Measurements from ENCODE around the gene ZNF354C. TPM values are rescaled to one million over a fixed set of nuclear protein-coding genes. Genes with fewer than 3 reads are reported as not detected.

Gene ZNF354C
- total RNA-seq, 1 experiment from 2014 or later: 0.07 TPM

GRCh38 chr5:179124273-179124852 lies 64.2 kb downstream of the ZNF354C start:
- no peaks in the 10 kb centered on the region for H3K79me2 ChIP-seq (ENCODE audit: insufficient read depth, low read length)
- H3K27me3 ChIP-seq (ENCODE audit: insufficient read depth, low read length): no peaks in the 10 kb centered on the region
- H3K9me2 ChIP-seq (ENCODE audit: insufficient read depth): no peaks in the 10 kb centered on the region
- no peak overlapping the region for H2AFZ ChIP-seq (ENCODE audit: low read depth, low read length, poor library complexity, severe bottlenecking)
- no peak overlapping the region for H3K9ac ChIP-seq (ENCODE audit: low read length)
- intact Hi-C loops (cut with micrococcal nuclease): no loop called here
- no peak for ATAC-seq
- no peak overlapping the region for H3K4me2 ChIP-seq (ENCODE audit: low read length)
- no peak for DNase-seq (ENCODE audit: low read depth, low spot score)
- CTCF ChIA-PET: no interaction called here
- H3K4me3 ChIP-seq (replicated peaks in 1 of 2; ENCODE audit: low read depth in 1 of 2, low read length in 2 of 2): no peak overlapping the region
- RAD21 ChIA-PET (ENCODE audit: low non-redundant PET in 1 of 2, low total read pairs in 2 of 2, uncharacterized antibody in 2 of 2, unreplicated experiment in 2 of 2): no interaction called here
- H3K27ac ChIP-seq (ENCODE audit: low read depth, low read length): no peak overlapping the region
- H3K9me3 ChIP-seq (ENCODE audit: control insufficient read depth in 1 of 2, insufficient read depth in 1 of 2, low read depth in 1 of 2, low read length in 2 of 2): no peaks in the 10 kb centered on the region; a peak in 1 of 4 replicates
- H3K36me3 ChIP-seq (ENCODE audit: control insufficient read depth in 1 of 2, insufficient read depth in 2 of 2, low read length in 2 of 2): no peaks in the 10 kb centered on the region
- no peaks in the 10 kb centered on the region for H3K4me1 ChIP-seq (ENCODE audit: control insufficient read depth in 1 of 2, insufficient read depth in 2 of 2, low read length in 2 of 2)
- H4K20me1 ChIP-seq (ENCODE audit: insufficient read depth): no peaks in the 10 kb centered on the region
- TF ChIP-seq ATF3 (IDR thresholded peaks at IDR 0.05) (no peak), POLR2AphosphoS5 (IDR thresholded peaks at IDR 0.05; ENCODE audit: low read depth, low read length) (no peak), MAX (IDR thresholded peaks at IDR 0.05) (no peak), YY1 (IDR thresholded peaks at IDR 0.05; ENCODE audit: extremely low read depth, insufficient replicate concordance, low read depth, low read length) (no peak), TCF7L2 (IDR thresholded peaks at IDR 0.05; ENCODE audit: borderline replicate concordance, extremely low read depth, insufficient read depth, insufficient read length) (no peak), JUND (IDR thresholded peaks at IDR 0.05) (no peak), CTCF (IDR thresholded peaks at IDR 0.05 in 2 of 3, conservative IDR thresholded peaks at IDR 0.05 in 1 of 3; ENCODE audit: borderline replicate concordance in 1 of 3, insufficient read depth in 1 of 3, low read depth in 2 of 3, low read length in 2 of 3) (no peak), EZH2 (IDR thresholded peaks at IDR 0.05) (no peak), ZNF274 (IDR thresholded peaks at IDR 0.05; ENCODE audit: low read depth, low read length) (no peak)
- POLR2A ChIA-PET: no interaction called here
- no TSS peak for BruUV-seq (replicated peaks)
